GM19438 (cell line): ENCODE measurements around the gene SLIT3.

Experiments used
- ATAC-seq: cut with Tn5 transposase; IDR thresholded peaks from one replicate; pipeline ENCODE4 v1.9.1; 2021; ENCODE audit warnings: low read depth; ENCODE audit not compliant: unreplicated experiment

Gene SLIT3

DNA sequence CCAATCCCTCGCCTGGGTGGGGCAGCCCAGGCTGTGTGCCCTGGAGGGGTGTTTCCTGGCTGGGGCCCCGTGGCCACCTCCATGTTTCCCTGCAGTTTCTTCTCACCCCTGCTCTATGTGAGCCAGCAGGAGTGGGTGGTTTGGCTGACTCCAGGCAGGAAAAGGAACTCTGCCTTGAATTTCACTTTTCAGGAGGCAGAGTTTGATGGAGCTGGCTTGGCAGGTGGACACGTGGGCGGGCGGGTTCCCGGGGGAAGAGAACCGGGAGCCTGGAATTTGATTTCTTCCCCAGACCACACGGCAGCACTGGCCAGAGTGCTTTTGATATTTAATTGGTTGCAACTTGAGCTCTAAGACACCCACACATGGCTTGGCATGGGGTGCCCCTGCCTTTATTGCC, 601.9 kb downstream of the SLIT3 start:
- no peak for ATAC-seq

DNA sequence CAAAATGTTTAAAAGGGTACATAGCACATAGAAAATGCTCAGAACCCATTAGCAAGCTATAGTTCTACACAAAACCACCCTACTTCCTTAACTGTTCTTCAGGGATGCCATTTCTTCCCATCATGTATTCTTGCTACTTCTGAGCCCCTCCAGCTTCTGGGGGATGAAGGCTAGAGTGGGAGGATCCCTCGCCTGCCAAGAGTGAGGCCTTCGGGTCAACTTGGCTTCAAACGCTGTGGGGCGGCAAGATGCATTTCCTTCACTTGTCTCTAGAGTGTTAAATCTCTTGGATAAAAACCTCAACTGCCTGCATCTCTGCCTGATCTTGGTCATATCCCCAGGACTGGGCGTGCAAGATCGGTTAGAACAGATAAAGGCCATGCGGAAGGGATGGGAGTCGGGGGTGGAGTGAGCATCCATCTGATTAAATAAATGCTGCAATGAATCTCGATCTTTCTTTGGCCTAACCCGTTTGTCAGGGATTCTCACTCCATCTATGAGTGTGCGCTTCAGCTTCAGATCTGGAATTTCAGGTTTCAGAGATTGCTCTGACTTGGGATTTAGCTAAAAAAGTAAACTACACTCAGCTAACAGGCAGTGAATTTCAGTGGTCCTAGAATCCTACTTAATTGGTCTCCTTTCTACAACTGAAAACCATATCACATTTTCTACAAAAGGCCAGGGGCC, 603.8 kb downstream of the SLIT3 start:
- ATAC-seq, result no peak

DNA sequence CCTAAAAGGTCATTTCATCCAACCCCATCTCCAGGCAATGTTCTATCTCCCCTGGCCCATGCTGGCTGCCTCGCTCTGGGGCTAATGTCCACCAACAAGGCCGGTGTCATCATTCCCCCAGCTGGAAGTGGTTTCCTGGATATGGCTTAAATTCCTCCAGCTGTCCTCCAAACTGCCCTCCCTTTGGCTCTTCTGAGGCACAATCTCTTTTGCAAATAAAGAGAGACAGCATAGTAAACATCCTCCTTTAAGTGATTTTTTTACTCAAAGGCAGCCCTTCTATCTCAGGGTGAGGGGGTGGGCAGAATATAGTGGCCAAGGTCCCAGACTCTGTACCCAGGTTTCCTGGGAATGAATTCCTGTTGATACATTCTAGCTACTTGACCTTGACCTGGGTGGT, 604.3 kb downstream of the SLIT3 start:
- ATAC-seq, result no peak

DNA sequence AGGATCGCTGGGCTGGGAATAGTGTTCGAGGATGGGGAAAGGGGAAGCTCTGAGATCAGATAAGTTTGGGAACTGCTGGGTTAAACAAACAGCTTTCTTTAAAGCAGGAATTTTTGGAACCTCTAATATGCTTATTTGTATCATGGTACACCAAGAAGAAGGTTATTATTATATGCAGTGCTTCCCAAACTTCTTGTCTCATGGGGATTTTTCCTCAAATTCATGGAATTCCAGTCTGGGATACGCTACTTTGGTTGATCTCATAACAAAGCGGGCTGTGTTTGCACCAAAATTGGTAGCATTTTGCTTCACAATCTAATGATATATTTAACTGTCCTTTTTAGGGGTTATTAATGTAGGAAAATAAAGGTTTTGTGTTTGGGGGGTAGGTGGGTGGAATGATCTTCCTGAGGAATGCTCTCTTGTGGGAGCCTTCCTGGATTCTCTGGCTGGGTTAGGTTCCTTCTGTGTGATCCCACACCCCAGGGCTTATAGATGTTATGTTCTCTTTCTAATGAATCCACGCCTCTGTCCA, 605.6 kb downstream of the SLIT3 start:
- ATAC-seq, result no peak

DNA sequence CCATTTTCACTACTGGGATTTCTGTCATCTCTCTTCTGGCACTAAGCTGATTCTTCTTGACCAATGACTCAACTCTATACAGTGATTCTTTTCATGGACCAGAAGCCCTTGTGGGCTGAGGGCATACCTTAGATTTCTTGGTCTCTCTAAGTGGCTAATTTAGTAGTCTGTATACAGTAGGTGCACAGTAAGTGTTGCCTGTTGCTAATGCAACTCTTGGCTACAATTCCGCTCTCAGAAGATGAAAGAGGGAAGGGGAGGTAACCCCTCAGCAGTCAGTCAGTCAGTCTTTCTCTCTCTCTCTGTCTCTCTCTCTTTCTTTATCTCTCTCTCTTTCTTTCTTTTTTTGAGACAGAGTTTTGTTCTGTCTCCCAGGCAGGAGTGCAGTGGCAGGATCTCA, 606.6 kb downstream of the SLIT3 start:
- no peak for ATAC-seq

DNA sequence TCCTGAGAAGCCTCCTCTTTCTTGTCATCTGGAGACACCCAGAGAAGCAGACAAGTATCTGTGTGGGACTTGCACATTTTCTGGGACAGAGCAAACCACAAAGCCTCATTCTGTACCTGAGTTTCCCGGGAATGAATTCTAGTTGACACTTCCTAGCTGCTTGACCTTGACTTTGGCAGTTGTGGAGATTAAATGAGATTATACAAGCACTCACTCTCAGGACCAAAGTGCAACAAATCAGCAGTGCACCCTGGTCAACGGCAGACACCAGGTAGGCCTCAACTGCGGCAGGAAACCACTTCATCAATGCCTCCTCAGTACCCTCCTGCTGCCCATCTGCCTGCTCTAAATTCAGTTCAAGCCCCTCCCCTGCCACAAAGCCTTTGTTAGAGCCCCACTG, 607.1 kb downstream of the SLIT3 start:
- no peak for ATAC-seq

DNA sequence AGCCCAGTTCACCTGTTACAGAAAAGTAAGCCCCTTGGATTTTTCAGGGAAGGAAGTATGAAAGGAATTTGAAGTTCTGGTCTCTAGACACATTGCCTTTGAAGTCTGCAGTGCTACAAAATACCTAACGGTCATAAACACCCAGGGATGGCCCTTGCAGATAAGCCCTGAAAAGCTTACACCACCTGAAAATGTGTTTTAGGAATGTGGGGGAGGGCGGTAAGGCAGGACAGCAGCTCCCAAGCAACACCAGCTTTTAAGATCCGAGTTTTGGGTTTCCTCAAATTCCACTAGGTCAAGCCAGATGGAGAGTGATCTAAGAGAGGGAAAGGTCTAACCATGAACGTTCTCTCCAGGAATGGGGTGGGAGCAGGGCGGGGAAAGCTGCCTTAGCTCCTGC, 607.6 kb downstream of the SLIT3 start:
- no peak for ATAC-seq

DNA sequence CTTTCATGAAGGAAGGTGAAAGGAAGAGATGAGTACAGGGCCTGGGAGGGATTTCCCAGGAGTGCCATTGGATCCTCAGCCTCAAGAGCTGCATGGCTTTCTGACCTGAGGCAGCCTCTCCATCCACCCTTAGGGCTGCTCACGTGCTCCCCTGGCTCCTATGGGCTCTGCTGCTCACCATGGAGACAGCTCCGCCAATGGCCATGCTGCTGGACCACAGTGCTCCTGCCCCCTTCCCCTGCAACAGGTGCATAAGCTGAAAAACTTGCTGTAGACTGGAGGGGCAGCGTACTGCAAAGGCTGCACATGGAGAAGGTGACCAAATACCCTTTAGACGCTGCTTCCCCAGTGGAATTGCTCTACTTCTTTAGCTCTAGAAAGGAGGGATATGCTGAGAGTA, 609.0 kb downstream of the SLIT3 start:
- no peak for ATAC-seq

DNA sequence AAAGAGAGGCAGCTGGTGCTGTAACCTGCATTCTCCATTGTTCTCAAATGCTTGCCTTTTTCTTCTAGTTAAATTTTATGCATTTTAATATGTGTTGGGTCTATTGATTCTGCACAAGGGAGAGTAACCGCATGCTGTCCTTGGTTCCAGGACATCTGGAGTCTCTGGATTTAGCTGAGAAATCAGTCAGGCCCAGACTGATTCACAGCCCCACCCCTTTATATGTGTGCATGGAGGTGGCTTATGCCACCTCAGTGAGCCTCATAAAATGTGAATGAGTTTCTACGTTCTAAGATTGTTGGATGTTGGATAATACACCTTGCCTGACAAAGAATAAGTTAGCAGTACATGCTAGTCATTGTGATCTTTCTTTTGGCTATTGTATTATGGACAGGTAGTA, 611.7 kb downstream of the SLIT3 start:
- ATAC-seq, result no peak

DNA sequence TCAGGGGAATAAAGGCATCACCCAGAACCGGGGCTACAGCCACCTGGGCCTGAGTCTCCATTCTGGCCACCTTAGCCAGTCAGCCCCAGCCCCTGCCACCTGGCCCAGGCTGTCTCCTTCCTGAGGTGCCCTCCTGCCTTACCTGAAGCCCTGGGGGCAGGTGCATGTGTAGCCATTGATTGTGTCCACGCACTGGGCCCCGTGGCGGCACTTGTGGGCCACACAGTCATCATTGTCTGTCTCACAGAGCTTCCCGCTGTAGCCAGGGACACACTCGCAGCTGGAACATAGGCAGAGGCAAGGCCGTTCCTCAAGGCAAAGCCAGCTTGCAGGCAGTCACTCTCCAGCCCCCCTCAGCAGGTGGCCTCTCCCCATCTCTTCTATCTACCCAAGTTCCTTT, 614.1 kb downstream of the SLIT3 start:
- ATAC-seq, result no peak

DNA sequence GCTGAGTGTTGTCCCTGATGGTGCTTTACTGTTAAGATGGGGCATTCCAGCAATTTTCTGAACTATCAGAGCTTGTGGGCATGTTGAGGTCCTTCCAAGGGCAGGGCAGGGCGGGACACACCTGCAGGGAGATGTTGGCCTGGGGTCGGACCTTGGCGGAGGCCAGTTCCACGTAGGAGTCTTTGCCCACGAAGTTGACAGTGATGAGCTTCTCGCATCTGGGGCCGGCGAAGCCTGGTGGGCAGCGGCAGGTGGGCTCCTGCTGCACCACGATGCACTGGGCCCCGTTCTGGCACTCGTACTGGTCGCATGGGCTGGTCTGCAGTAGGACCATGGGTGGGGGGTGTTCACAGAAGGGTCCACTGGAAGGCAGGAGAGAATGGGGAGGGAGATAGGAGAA, 615.4 kb downstream of the SLIT3 start:
- no peak for ATAC-seq

DNA sequence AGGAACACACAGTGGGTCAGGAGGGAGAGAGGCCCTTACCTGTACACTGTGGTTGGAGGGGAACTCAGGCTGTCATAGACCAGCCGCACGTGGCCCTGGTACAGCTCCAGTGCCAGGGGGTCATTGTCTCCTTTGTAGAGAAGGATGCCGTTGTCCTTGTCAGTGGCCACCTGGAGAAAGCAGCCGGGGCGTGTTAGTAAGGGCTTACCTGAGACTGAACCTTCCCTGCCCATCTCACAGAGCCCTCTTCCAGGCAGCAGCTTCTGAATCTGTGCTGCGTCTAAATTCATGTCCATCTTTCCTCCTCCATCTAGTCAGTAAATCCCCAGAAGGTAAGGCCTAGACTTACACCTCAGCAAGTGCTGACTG, 617.0 kb downstream of the SLIT3 start:
- no peak for ATAC-seq

DNA sequence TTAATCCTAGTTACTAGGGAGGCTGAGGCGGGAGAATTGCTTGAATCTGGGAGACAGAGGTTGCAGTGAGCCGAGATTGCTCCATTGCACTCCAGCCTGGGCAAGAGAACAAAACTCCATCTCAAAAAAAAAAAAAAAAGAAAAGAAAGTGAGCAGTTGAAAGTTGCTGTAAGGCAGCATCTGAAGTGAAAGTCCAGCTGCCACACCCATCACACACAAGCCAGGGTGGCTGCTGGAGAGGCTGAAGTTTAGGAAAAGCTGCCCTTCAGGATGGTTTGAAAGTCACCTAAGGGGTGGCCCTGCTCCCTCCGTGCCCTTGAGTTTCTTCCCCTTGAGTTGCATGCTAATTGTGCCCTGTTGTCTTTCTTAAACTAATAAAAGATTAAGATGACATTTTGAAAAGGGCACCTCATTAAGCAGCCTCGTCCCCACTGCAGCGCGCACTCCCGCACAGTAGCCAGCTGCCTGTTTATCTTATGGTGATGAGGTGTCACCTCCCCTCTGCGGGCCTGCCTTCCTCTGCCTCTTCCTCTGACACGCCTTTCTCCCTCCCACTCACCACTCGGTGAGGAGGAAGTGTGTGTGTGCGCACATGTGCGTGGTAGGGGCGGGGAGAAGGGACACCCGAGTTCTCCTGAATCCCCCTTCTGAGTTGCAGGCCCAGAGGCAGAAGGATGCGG, 617.6 kb downstream of the SLIT3 start:
- no peak for ATAC-seq

DNA sequence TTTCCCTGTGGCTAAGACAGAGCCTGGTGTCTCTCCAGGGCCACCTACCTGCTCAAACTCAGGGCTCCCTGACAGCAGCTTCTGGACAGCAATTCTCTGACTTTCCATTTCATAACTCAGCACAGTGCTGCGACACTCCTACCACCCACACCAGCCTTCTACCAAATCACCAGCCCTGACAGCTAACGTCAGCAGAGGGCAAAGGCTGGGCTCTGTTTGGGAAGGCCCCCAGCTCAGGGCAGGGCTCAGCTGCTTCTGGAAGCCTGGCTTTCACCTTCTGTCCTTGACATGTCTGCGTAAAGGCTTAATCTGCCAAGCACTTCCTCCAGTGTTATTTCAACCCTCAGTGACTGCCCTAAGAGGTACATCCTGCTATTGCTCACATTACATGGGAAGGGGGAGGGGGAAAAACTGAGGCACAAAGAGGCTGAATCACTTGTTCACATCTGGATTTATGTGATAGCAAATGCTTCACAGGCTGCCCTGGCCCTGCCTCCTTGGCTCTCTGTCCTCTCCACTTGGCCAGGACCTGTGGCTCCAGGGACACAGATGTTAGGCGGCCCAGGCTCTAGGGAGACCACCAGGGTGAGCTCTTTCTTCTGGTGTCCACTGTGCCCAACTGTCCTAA, 619.3 kb downstream of the SLIT3 start:
- no peak for ATAC-seq

DNA sequence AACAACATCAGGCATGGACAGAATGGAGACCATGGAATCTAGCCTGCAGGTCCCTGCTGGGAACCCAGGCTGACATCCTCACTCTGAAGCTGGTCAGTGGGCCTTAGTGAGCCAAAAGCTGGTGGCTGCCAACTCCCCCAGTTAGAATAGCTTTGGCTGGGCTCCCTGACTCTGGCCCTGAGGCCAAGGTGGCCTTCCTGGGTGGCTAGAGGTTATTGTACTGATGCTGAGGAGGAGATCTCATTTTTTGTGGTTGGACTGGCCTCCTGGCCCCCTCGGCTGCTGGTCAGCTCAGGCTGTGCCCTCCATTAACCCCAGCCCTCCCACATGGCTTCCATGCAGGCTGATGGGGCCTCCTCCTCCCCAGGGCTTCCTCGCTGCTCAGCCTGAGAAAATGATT, 620.5 kb downstream of the SLIT3 start:
- no peak for ATAC-seq

DNA sequence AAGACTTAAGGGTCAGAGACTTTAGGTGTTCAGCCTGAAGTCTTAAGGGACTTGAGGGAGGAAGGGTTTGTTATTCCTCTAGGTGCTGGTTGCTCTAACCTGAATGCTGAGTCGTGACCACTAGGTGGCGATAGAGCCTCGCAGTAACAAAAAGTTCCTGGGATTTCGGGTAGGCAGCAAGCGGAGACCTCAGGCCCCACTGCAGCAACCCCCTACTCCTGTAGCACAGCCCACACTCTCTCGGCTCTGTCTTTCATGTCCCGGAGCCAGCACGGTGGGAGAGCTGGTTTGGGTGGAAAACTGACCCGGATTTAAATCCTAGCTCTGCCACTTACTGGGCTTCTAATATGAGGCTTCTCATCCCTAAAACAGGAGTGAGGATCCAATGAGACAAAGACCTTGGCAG, 621.4 kb downstream of the SLIT3 start:
- ATAC-seq, result no peak

DNA sequence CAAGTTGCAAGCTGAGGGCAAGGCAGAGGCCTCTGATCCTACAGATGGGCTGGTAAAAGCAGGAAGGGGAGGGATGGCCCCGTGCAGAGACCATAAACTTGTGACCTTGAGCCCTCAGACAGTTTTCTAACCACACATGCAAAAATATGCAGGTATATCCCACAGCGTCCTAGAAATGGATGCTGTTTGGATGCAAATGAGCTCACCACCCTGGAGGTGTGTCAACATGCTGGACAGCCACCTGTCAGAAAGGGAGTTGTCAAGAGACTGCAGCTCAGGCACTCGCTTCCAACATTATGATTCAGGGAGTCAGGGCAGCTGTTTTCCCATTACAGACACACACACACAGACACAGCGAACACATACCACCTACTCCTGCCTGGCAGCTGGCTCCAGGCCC, 624.4 kb downstream of the SLIT3 start:
- ATAC-seq, result no peak

DNA sequence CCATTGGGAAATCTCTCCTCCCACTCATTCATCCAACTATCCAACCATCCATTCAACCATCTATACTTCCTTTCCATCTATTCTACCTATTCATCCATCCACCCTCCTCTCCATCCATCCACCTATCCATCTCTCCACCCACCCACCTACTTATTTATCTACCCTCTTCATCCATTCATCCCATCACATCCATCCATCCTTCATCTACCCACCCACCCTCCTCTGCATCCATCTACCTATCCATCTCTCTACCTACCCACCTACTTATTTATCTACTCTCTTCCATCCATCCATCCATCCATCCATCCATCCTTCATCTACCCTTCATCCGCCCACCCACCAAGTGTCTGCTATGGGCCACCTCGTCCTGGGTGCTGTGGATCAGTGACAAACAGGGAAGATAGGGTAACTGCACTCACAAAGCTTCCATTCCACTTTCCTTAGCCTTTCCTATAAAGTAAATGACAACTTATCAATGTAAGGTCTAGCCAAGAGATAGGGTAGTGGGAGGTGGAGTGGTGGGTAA, 625.0 kb downstream of the SLIT3 start:
- no peak for ATAC-seq

DNA sequence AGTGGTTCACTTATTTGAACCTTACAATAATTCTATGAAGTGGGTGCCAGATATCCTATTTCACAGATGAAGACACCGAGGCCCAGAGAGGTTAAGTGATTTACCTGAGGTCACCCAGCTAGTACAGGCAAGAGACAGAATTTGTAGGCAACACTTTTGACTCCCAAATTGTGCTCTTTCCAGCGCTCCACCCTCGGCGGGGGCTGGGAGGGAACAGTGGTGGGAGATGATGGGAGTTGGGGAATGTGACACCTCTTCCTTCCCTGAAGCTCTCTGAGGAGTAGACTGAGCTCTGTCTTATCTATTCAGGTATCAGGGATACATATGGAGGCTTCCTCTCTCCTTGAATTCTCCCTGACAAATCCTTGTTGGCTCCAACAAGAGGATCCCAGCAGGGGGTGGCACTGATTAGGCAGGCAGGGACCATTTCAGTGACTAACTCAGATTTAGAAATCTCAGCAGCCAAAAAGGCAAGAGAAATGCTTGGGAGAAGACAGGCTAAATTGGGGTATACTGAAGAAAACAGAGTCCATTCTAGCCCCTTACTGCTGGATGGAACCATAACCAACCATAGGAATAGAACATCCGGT, 626.0 kb downstream of the SLIT3 start:
- no peak for ATAC-seq

DNA sequence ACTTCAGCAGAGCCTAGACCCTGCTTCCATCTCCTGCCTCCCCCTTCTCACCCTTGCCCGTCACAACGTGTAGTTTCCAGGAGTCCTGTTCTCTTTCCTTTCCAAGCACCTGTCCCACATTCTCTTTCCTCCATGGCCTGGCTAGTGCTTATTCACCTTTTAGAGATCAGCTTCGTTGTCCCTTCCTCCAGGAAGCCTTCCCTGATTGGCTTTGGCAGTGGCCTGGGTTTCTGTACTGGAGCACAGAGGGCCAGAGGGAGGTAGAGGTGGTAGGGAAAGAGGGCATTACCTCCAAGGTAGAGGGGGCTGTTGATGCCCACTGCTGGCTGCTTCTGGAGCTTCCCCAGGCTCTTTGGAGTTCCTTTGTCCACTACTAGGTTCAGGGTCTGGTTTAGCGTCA, 628.1 kb downstream of the SLIT3 start:
- no peak for ATAC-seq

DNA sequence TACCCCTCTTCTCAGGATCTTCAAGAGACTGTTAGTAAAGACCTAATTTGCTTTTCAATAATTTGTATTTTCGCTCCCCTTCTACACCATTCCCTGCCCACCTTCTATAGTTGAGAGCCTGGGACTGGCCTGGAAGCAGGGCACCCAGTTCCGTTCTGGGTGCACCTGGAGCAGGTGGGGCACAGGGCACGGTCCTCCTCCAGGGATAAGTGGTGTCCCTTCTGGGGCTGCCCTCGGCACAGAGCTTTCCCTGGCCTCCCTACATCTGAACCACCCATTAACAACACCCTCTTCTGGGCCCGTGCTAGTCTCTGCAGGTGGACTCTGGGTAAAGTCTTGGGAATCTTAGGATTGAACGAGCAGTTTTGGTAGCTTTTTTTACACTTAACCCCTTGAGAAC, 628.9 kb downstream of the SLIT3 start:
- no peak for ATAC-seq
